Caco-2 (cell line): ENCODE data around the gene SLC7A11. TPM values are rescaled to one million over a fixed set of nuclear protein-coding genes. Genes with fewer than 3 reads are reported as not detected.

Experiments
- Bru-seq: library from RNA; stranded (reverse); fragments of 400-500 nt; gene quantifications from one replicate; lab custom pipeline; 2021; lab: Mats Ljungman, UMichigan
- BruChase-seq, 2 experiments: library from RNA; stranded (reverse); fragments of 400-500 nt; gene quantifications; one replicate each; lab custom pipeline; 2021; lab: Mats Ljungman, UMichigan
- BruUV-seq: library from RNA; stranded (reverse); fragments of 400-500 nt; replicated peaks from 2 replicates; lab custom pipeline; 2021; lab: Mats Ljungman, UMichigan
- CTCF ChIA-PET: fragments of 300-600 bp; sonication (Branson Sonifier 250); formaldehyde crosslinking; loops from one replicate; lab custom pipeline; 2022; ENCODE audit warnings: antibody characterized with exemption; lab: Charles Lee
- POLR2A ChIA-PET: fragments of 300-600 bp; sonication (Branson Sonifier 250); formaldehyde crosslinking; loops from one replicate; lab custom pipeline; 2022; ENCODE audit warnings: antibody characterized with exemption; lab: Charles Lee
- DNase-seq, 2 experiments: peaks; one replicate each; pipeline versions ENCODE4 v3.0.0 to v3.0.0-alpha.2; 2020 to 2022
- H3K27me3 ChIP-seq: replicated peaks from 2 replicates; pipeline ENCODE4 v1.6.0; 2011; ENCODE audit warnings: low read length; ENCODE audit not compliant: control insufficient read depth, insufficient read depth
- H3K36me3 ChIP-seq: 2 replicates; pipeline ENCODE4 v1.5.1; 2011; ENCODE audit warnings: low read length; ENCODE audit not compliant: control insufficient read depth, insufficient read depth
- H3K4me1 ChIP-seq: fragments of 250-450 bp; sonication (Bioruptor Pico); 2 replicates; pipeline ENCODE4 v1.5.1; 2020; ENCODE audit warnings: mild to moderate bottlenecking
- H3K4me3 ChIP-seq: 2 replicates; pipeline ENCODE4 v1.5.1; 2011; ENCODE audit warnings: low read depth, mild to moderate bottlenecking, control low read depth, low read length
- H3K9me3 ChIP-seq: fragments of 250-450 bp; sonication (Bioruptor Pico); 2 replicates; pipeline ENCODE4 v1.5.1; 2020; ENCODE audit warnings: mild to moderate bottlenecking, moderate library complexity
- H3K27ac Mint-ChIP-seq: one replicate; pipeline ENCODE4 v1.8.0; 2022; ENCODE audit warnings: mixed read lengths; ENCODE audit not compliant: unreplicated experiment
- H3K27me3 Mint-ChIP-seq: one replicate; pipeline ENCODE4 v1.8.0; 2022; ENCODE audit warnings: mixed read lengths; ENCODE audit not compliant: insufficient read depth, unreplicated experiment
- H3K36me3 Mint-ChIP-seq: one replicate; pipeline ENCODE4 v1.8.0; 2022; ENCODE audit warnings: mild to moderate bottlenecking, mixed read lengths; ENCODE audit not compliant: insufficient read depth, unreplicated experiment
- H3K4me1 Mint-ChIP-seq: one replicate; pipeline ENCODE4 v1.8.0; 2022; ENCODE audit warnings: low read depth, mixed read lengths; ENCODE audit not compliant: unreplicated experiment
- H3K4me3 Mint-ChIP-seq: one replicate; pipeline ENCODE4 v1.8.0; 2022; ENCODE audit warnings: mild to moderate bottlenecking, moderate library complexity, mixed read lengths; ENCODE audit not compliant: unreplicated experiment
- H3K9me3 Mint-ChIP-seq: one replicate; pipeline ENCODE4 v1.8.0; 2022; ENCODE audit warnings: mixed read lengths; ENCODE audit not compliant: unreplicated experiment
- intact Hi-C: fragments of 100-400 bp; cut with micrococcal nuclease; formaldehyde crosslinking; loops from one replicate; pipeline ENCODE4 v1.10.0; 2022; ENCODE audit not compliant: unreplicated experiment
- long read RNA-seq: library from polyadenylated mRNA; stranded (forward); transcript quantifications from one replicate; pipeline ENCODE4 v2.0.0, GENCODE V29; 2022
- total RNA-seq: library from RNA; stranded (reverse); gene quantifications from 2 replicates; pipeline ENCODE4 v1.2.3, GENCODE V29; 2022
- TF ChIP-seq, protein P1 (sequence below), 2 experiments: fragments of 200-600 bp in 1 of 2; IDR thresholded peaks; 1 replicate in 1 of 2; 2 replicates in 1 of 2; pipeline versions ENCODE4 v1.5.1 to v1.8.0; 2011 to 2022; ENCODE audit warnings: antibody characterized with exemption in 1 of 2, control low read depth in 1 of 2, inconsistent platforms in 1 of 2, low read depth in 1 of 2, low read length in 1 of 2, mild to moderate bottlenecking in 1 of 2, moderate library complexity in 1 of 2; ENCODE audit not compliant: insufficient read depth in 1 of 2, severe bottlenecking in 1 of 2, unreplicated experiment in 1 of 2

The SLC7A11 gene
- total RNA-seq: 32.9 and 41.1 TPM in 2 replicates
- percentile 95 among the genes with signal in this experiment for Bru-seq, nascent RNA
- BruChase-seq, experiment 1, labeled RNA remaining after a 2-hour chase: percentile 95 among the genes with signal in this experiment
- BruChase-seq, experiment 2, labeled RNA remaining after a 6-hour chase: percentile 95 among the genes with signal in this experiment
- long read RNA-seq, full-length matches to known transcripts: 14 of 27 reads
- long read RNA-seq, partial matches to known transcripts: 2 of 27 reads
- long read RNA-seq, other reads (novel, unspliced or antisense): 11 of 27 reads

- H3K9me3 ChIP-seq: no peaks in the 10 kb centered on the region
- H3K4me1 ChIP-seq: peaks cover 15% of the 10 kb centered on the region
- no peaks in the 10 kb centered on the region for H3K36me3 ChIP-seq
- BruUV-seq: no TSS peak
- intact Hi-C loops: loop anchor here (1.0 to 10.0 kb wide), 5 partner anchors 26 to 693 kb away; no protein-coding TSS in a partner anchor
- Mint-ChIP-seq H3K4me3 (peak within 1 kb of the TSS; percentile 82), H3K36me3 (peaks cover 16% of the 10 kb centered on the region), H3K4me1 (no peaks in the 10 kb centered on the region), H3K9me3 (no peaks in the 10 kb centered on the region), H3K27ac (peak within 1 kb of the TSS; percentile 90), H3K27me3 (no peaks in the 10 kb centered on the region)
- peak within 1 kb of the TSS; percentile 44 for H3K4me3 ChIP-seq
- TF ChIP-seq, protein P1, sequence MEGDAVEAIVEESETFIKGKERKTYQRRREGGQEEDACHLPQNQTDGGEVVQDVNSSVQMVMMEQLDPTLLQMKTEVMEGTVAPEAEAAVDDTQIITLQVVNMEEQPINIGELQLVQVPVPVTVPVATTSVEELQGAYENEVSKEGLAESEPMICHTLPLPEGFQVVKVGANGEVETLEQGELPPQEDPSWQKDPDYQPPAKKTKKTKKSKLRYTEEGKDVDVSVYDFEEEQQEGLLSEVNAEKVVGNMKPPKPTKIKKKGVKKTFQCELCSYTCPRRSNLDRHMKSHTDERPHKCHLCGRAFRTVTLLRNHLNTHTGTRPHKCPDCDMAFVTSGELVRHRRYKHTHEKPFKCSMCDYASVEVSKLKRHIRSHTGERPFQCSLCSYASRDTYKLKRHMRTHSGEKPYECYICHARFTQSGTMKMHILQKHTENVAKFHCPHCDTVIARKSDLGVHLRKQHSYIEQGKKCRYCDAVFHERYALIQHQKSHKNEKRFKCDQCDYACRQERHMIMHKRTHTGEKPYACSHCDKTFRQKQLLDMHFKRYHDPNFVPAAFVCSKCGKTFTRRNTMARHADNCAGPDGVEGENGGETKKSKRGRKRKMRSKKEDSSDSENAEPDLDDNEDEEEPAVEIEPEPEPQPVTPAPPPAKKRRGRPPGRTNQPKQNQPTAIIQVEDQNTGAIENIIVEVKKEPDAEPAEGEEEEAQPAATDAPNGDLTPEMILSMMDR (IDR thresholded peaks at IDR 0.05; ENCODE audit: insufficient read depth in 1 of 2, low read depth in 1 of 2, low read length in 1 of 2, severe bottlenecking in 1 of 2, unreplicated experiment in 1 of 2): no peak
- CTCF ChIA-PET: interaction anchor here (0.7 to 1.7 kb wide), 3 partner anchors 439 to 1411 kb away, joined by 3 to 5 read pairs (median 4); no protein-coding TSS in a partner anchor
- POLR2A ChIA-PET: interaction anchor here (0.6 to 1.1 kb wide), 4 partner anchors 26 to 935 kb away, joined by 3 to 9 read pairs (median 5); no protein-coding TSS in a partner anchor
- no peaks in the 10 kb centered on the region for H3K27me3 ChIP-seq
- DNase-seq: peak; percentile 88 to 90
These were observed at the start of gene SLC7A11 for GRCh38 chr4:138242076-138242833. Gene SLC7A11, minus strand, starts transcription at chr4:138242349. Its CDS starts 280 bp downstream, at chr4:138242069.

DNA sequence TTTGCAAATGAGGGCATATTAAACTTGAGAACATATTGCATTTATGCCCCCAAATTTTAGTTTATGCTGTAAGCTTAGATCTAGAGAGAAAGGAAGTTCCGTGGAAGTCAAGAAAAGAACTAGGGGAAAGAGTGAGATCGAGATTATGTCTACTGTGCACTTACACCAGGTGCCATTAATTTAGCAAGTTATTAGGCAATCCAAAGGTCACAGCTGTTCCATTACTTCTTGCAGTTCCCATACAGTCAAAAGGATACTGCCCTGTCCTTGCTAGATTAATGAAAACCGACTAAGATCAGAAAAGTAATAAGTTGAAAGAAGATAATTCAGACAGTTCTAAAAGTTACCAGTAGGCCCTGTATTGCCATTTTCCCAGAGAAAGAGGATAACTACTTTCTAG, 49.3 kb upstream of the SLC7A11 start:
- intact Hi-C loops: no loop called here
- no peaks in the 10 kb centered on the region for H3K27me3 Mint-ChIP-seq
- POLR2A ChIA-PET: no interaction called here

DNA sequence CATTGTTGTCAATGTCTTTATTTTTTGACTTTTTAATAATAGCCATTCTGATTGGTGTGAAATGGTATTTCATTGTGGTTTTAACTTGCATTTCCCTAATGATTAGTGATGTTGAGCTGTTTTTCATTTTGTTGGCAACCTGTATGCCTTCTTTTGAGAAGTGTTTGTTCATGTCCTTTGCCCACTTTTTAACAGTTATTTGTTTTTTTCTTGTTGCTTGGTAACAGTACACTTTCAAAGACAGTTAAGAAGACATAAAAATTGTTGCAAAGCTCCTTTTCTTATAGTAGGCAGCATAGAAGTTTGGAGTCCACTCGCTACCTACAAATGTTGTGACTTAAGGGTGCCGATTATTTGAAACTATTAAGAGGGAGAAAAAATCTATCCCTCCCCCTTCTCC, 48.7 kb upstream of the SLC7A11 start:
- H3K27ac Mint-ChIP-seq: no peak overlapping the region
- no peak overlapping the region for H3K4me3 Mint-ChIP-seq
- H3K27me3 Mint-ChIP-seq: no peaks in the 10 kb centered on the region
- Histone ChIP-seq H3K27me3 (no peaks in the 10 kb centered on the region), H3K4me1 (no peaks in the 10 kb centered on the region), H3K4me3 (no peak overlapping the region), H3K36me3 (no peaks in the 10 kb centered on the region), H3K9me3 (no peaks in the 10 kb centered on the region)
- H3K36me3 Mint-ChIP-seq: no peaks in the 10 kb centered on the region
- POLR2A ChIA-PET: no interaction called here
- CTCF ChIA-PET: no interaction called here
- H3K9me3 Mint-ChIP-seq: no peaks in the 10 kb centered on the region
- no TSS peak for BruUV-seq
- intact Hi-C loops: no loop called here
- TF ChIP-seq, protein P1 (IDR thresholded peaks at IDR 0.05; ENCODE audit: insufficient read depth in 1 of 2, low read depth in 1 of 2, low read length in 1 of 2, severe bottlenecking in 1 of 2, unreplicated experiment in 1 of 2): no peak
- DNase-seq: no peak
- no peaks in the 10 kb centered on the region for H3K4me1 Mint-ChIP-seq

More for the DNA sequence above, 49.3 kb upstream of the SLC7A11 start:
- CTCF ChIA-PET: no interaction called here
- no peak for DNase-seq
- Histone ChIP-seq H3K27me3 (no peaks in the 10 kb centered on the region), H3K4me3 (no peak overlapping the region), H3K4me1 (no peaks in the 10 kb centered on the region), H3K9me3 (no peaks in the 10 kb centered on the region), H3K36me3 (no peaks in the 10 kb centered on the region)
- H3K4me1 Mint-ChIP-seq: no peaks in the 10 kb centered on the region
- TF ChIP-seq, protein P1 (IDR thresholded peaks at IDR 0.05; ENCODE audit: insufficient read depth in 1 of 2, low read depth in 1 of 2, low read length in 1 of 2, severe bottlenecking in 1 of 2, unreplicated experiment in 1 of 2): no peak
- H3K27ac Mint-ChIP-seq: no peak overlapping the region
- H3K9me3 Mint-ChIP-seq: no peaks in the 10 kb centered on the region
- no peaks in the 10 kb centered on the region for H3K36me3 Mint-ChIP-seq
- no peak overlapping the region for H3K4me3 Mint-ChIP-seq
- no TSS peak for BruUV-seq
